A673 (cell line): ENCODE data around the gene GC. TPM values are rescaled to one million over a fixed set of nuclear protein-coding genes. Genes with fewer than 3 reads are reported as not detected.
"Not testable (repeated sequence)": the region's sequence is repeated elsewhere in the genome, so short reads cannot be mapped to it uniquely, and the experiment has no call there.

ENCODE experiments used
- BruUV-seq: library from RNA; stranded (reverse); fragments of 400-500 nt; replicated peaks from 2 replicates; lab custom pipeline; 2021; lab: Mats Ljungman, UMichigan
- CTCF ChIA-PET: fragments of 300-600 bp; sonication (Branson Sonifier 250); formaldehyde crosslinking; loops from one replicate; lab custom pipeline; 2022; ENCODE audit warnings: antibody characterized with exemption; lab: Charles Lee
- POLR2A ChIA-PET: fragments of 300-600 bp; sonication (Branson Sonifier 250); formaldehyde crosslinking; loops from one replicate; lab custom pipeline; 2022; ENCODE audit warnings: antibody characterized with exemption; ENCODE audit not compliant: low non-redundant PET; lab: Charles Lee
- DNase-seq: peaks from one replicate; pipeline ENCODE4 v3.0.0-alpha.2; 2015; ENCODE audit warnings: low spot score
- H3K27ac ChIP-seq: fragments of 200-600 bp; sonication (generic); 2 replicates; pipeline ENCODE4 v1.5.1; 2016; ENCODE audit warnings: mixed run types, low read depth, mild to moderate bottlenecking, mixed read lengths, antibody characterized with exemption, low read length; ENCODE audit not compliant: poor library complexity, severe bottlenecking
- H3K27me3 ChIP-seq: fragments of 200-600 bp; sonication (generic); replicated peaks from 2 replicates; pipeline ENCODE4 v1.6.1; 2017; ENCODE audit warnings: mixed run types, low read depth, mild to moderate bottlenecking, mixed read lengths, antibody characterized with exemption, low read length; ENCODE audit not compliant: insufficient read depth, poor library complexity
- H3K36me3 ChIP-seq: fragments of 200-600 bp; sonication (generic); 2 replicates; pipeline ENCODE4 v1.6.1; 2016; ENCODE audit warnings: mixed run types, mild to moderate bottlenecking, mixed read lengths, antibody characterized with exemption, low read length; ENCODE audit not compliant: insufficient read depth, poor library complexity, severe bottlenecking
- H3K4me1 ChIP-seq: fragments of 200-600 bp; sonication (generic); 2 replicates; pipeline ENCODE4 v1.6.1; 2017; ENCODE audit warnings: mixed run types, mild to moderate bottlenecking, mixed read lengths, antibody characterized with exemption, low read length; ENCODE audit not compliant: insufficient read depth, poor library complexity, severe bottlenecking
- H3K4me3 ChIP-seq: fragments of 200-600 bp; sonication (generic); 2 replicates; pipeline ENCODE4 v1.5.1; 2016; ENCODE audit warnings: low read depth, mixed run types, mild to moderate bottlenecking, mixed read lengths, low read length; ENCODE audit not compliant: poor library complexity, severe bottlenecking
- H3K9me3 ChIP-seq: fragments of 200-600 bp; sonication (generic); 2 replicates; pipeline ENCODE4 v1.6.1; 2016; ENCODE audit warnings: mixed run types, low read depth, mild to moderate bottlenecking, mixed read lengths, antibody characterized with exemption, low read length; ENCODE audit not compliant: poor library complexity, severe bottlenecking
- EZH2 ChIP-seq: fragments of 200-600 bp; sonication (generic); IDR thresholded peaks from 2 replicates; pipeline ENCODE4 v1.6.1; 2017; ENCODE audit warnings: borderline replicate concordance, low read depth, mild to moderate bottlenecking, mixed read lengths, antibody characterized with exemption, low read length; ENCODE audit not compliant: poor library complexity, severe bottlenecking
- intact Hi-C: fragments of 100-400 bp; cut with micrococcal nuclease; formaldehyde crosslinking; loops from one replicate; pipeline ENCODE4 v1.10.0; 2022; ENCODE audit not compliant: unreplicated experiment
- total RNA-seq: library from RNA; stranded (reverse); gene quantifications from 2 replicates; pipeline ENCODE4 v1.2.3, GENCODE V29; 2021
- TF ChIP-seq, protein P1 (sequence below): fragments of 300-800, 200-600 bp; sonication (generic); conservative IDR thresholded peaks from 2 replicates; pipeline ENCODE4 v1.5.1; 2017; ENCODE audit warnings: low read depth, mild to moderate bottlenecking, antibody characterized with exemption, low read length, moderate library complexity, mixed read lengths

Gene GC
- total RNA-seq, 1 experiment from 2014 or later, result not detected

GRCh38 chr4:71804017-71804697, 20.3 kb upstream of the GC start:
- POLR2A ChIA-PET, DNase-seq, H3K4me1 ChIP-seq, intact Hi-C loops, H3K27me3 ChIP-seq, H3K4me3 ChIP-seq, BruUV-seq, H3K36me3 ChIP-seq, CTCF ChIA-PET, H3K9me3 ChIP-seq, H3K27ac ChIP-seq: not testable (repeated sequence)

DNA sequence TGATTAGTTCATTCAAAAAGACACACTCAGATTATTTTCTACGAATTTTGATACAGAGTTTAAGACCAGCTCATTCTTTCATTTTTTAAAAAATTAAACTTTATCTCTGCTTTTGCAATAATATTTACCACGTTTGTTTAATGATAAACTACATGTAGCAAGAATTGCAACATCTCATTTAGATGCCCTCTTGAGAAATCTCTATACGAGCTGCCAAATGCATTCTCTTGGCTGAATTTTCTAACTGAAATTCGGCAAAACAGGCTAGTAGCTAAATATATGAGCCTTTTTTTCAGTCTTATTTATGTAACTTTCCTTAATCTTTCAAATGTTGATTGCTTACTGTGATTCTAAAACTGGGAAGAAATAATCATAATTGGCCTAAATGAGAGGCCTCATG, 2.1 kb upstream of the GC start:
- no peaks in the 10 kb centered on the region for H3K36me3 ChIP-seq
- ChIA-PET CTCF (no interaction called here), POLR2A (no interaction called here)
- H3K27ac ChIP-seq, result no peak overlapping the region
- no peaks in the 10 kb centered on the region for H3K4me1 ChIP-seq
- no peaks in the 10 kb centered on the region for H3K27me3 ChIP-seq
- H3K9me3 ChIP-seq, result no peaks in the 10 kb centered on the region
- no TSS peak for BruUV-seq
- no peak for DNase-seq
- TF ChIP-seq, protein P1, sequence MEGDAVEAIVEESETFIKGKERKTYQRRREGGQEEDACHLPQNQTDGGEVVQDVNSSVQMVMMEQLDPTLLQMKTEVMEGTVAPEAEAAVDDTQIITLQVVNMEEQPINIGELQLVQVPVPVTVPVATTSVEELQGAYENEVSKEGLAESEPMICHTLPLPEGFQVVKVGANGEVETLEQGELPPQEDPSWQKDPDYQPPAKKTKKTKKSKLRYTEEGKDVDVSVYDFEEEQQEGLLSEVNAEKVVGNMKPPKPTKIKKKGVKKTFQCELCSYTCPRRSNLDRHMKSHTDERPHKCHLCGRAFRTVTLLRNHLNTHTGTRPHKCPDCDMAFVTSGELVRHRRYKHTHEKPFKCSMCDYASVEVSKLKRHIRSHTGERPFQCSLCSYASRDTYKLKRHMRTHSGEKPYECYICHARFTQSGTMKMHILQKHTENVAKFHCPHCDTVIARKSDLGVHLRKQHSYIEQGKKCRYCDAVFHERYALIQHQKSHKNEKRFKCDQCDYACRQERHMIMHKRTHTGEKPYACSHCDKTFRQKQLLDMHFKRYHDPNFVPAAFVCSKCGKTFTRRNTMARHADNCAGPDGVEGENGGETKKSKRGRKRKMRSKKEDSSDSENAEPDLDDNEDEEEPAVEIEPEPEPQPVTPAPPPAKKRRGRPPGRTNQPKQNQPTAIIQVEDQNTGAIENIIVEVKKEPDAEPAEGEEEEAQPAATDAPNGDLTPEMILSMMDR, result no peak
- no peak for TF ChIP-seq EZH2
- intact Hi-C loops, result no loop called here
- no peak overlapping the region for H3K4me3 ChIP-seq

DNA sequence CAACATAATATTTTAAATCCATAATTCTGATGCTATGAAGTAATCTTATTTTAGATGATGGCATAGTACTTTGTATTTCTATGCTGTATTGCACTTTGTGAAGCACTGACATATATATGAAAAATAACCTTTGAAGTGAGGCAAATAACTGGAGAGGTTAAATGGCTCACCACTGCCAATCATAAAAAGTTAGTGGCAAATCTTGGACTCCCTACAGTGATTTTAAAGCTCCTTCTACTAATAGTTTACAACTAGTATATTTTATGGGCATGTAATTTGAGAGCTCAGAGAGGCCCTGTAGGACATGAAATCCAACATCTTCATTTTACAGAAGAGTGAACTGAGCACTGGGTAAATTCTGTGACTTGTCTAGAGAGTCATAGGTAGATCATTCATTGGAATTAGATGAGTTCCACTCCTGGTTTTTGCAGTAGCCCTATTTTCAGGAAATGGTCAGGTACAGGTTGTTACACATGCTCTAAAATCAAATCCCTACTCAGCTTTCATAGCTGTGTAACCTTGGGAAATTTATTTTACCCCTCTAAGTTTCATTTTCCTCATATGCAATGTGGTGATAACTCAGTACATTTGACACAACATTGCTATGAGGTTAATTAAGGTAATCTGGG, 804 bp upstream of the GC start:
- CTCF ChIA-PET, result no interaction called here
- no peak overlapping the region for H3K4me3 ChIP-seq
- no peak for TF ChIP-seq EZH2
- TF ChIP-seq, protein P1, result no peak
- no peak for DNase-seq
- H3K27ac ChIP-seq, result no peak overlapping the region
- H3K4me1 ChIP-seq, result no peaks in the 10 kb centered on the region
- BruUV-seq, result no TSS peak
- intact Hi-C loops, result no loop called here
- H3K9me3 ChIP-seq, result no peaks in the 10 kb centered on the region
- H3K27me3 ChIP-seq, result no peaks in the 10 kb centered on the region
- H3K36me3 ChIP-seq, result no peaks in the 10 kb centered on the region
- POLR2A ChIA-PET, result no interaction called here
